ENCODE results near the gene MAML3.

The MAML3 gene

DNA sequence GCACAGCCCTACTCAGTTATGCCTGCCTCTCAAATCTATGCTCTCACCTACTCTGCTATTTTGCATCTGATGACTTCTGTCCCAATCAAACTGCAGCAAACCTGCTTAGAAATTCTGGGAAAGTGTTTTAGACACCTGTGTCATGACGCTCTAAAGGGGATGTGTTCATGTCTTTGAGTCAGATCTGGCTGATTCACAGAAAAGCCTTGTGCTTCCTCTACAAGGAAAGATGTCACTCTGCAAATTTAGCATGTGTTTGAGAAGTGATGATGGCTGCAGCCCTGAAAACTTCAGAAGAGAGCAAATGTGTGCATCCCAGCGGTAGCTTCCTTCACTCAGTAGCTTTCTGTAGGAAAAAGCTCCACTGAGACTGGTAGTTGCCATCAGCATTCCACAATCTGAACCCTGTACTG lies 253.0 kb downstream of the MAML3 start:
- no peak for DNase-seq (ENCODE audit: low read depth)

DNA sequence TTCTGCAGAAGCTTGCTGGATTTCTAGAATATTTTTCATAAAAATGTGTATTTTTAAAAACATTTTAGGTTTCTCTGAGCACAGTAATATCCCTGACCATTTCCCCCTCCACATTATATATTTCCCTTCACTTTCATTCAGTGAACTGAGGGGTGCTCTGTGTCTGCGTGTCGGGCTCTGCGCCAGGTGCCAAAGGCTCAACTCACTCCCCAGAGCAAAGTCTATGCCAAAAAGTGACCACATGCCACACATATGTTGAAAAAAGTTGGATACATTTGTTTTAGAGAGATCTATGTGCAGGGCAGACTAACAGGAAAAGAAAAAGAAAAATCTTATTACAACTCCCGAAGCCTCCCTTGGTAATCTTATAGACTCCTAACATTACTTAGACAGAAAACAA lies 254.6 kb downstream of the MAML3 start:
- DNase-seq (ENCODE audit: low read depth), result no peak

DNA sequence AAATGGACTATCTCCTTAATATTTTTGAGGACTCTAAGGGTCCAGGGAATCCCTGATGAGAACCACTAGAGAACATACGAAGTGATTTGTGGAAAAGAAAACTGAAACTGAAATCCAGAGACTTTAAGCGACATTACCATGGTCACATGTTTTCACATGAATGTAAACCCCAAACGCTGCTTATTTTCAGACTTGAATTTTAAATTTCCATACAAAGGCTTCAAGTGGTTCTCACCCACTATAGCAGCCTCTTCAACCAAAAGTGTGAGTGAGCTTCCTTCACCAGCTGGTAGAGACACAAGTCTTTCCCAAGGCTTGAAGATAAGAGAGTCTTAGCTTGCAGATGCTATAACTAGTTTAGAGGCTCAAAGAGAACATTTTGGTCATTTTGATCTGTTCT lies 255.7 kb downstream of the MAML3 start:
- no peak for DNase-seq (ENCODE audit: low read depth)

DNA sequence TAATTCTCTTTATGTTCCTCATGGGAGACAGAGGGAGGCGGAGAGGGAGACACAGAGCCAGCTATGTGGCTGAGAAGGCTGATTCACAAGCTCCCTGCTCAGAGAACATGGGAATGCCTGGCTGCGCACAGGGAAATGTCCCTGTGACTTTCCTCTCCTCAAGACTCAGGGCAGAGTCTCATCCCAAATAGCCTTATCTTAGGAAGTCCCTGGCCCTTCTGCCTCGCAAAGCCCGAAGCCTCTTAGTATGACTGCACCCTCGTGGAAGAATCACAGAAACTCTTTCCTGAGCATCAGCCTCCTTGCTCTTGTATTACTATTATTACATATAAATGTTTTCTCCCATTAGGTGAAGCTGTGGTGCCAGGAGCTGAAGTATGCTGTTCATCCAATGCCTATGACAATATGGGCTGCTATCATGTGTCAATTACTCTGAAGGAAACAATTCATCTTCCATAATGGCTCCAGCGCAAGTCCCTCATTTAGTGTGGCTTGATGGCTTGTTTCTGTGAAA lies 257.8 kb downstream of the MAML3 start:
- DNase-seq (ENCODE audit: low read depth), result no peak

DNA sequence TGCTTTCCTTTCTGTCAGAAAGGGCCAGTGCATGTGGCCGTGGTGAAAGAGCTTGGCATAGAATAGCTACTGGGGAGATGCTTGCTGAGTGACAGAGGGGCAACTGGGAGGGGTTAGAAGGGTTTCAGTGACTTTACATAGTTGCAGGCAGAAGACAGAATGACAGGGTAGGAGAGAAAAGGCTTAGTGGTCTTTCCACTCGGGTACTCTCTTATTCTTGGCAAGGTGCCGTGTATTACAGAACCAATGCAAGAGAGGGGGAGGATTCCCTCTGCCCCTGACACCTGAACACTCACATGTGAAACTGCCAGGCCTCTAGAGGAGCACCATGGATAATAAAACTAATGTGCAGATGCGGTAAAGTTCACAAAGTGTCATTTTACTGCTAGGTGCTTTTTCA lies 260.2 kb downstream of the MAML3 start:
- DNase-seq (ENCODE audit: low read depth), result no peak

DNA sequence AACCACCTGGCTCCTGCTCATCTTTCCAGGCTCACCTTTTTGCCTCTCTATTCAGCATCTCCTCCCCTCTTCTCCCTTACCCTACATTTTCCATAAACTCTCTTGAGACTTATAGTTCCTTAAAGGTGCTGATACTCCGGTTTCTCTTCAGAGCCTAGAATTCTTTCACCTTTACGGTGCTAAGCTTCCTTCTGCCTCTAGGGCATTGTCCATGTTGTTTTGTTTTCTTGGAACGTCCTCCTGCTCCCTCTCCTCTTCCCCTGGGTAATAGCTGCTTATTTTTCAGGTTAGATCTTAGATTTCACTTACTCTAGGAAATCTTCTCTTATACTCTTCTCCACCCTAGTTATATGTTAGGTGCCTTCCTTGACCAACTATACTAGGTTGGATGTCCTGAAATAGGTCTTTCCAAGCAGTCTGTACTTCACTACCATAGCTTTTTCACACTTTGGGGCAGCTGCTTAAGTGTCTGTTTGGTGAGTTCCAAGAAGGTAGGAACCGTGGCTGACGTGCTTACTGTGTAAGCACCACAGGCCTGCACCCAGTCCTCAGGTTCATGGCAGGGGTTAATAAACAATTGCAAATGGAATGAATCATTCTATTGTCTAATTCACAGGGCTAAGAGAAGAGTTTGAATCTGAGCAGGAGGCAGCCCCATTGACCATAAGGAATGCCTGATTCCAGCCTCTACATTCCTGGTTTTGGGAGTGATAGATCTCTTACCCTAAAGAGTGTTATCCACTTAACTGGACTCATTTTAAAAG lies 260.8 kb downstream of the MAML3 start:
- DNase-seq (ENCODE audit: low read depth), result no peak

DNA sequence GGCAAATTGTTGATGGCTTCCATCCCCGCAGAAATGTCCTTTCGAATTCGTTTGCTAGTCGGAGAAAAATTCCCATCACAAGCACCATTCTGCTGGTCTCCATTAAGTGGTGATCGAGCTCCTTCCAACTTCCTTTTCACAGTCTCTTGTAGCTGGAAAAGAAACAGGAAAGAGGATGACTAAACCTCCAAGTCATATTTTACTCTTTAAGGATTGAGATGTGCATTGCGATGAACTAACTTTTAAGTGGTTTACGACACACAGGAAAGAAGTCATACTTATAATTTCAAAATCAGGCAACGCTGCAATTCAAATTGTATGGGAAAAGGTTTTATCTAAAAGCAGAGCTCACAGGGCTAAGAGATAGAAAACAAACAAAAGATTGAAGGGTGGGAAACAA lies 263.2 kb downstream of the MAML3 start:
- no peak for DNase-seq (ENCODE audit: low read depth)

DNA sequence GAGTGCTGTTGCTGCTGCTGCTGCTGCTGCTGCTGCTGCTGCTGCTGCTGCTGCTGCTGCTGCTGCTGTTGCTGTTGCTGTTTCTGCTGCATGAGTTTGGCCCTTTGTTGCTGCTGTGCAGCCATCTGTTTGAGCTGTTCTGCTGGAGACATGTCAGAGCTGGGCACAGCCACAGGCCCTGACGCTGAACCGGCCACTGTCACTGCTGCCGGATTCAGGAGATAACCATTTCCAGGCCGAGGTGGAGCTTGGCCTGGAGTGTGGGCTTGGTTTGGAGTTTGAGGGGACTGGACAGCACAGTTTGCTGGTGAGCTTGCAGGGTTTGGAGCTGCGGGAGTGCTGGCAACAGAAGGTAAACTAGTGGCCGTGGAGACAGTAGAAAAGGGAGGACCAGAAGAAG lies 264.1 kb downstream of the MAML3 start:
- no peak for DNase-seq (ENCODE audit: low read depth)

DNA sequence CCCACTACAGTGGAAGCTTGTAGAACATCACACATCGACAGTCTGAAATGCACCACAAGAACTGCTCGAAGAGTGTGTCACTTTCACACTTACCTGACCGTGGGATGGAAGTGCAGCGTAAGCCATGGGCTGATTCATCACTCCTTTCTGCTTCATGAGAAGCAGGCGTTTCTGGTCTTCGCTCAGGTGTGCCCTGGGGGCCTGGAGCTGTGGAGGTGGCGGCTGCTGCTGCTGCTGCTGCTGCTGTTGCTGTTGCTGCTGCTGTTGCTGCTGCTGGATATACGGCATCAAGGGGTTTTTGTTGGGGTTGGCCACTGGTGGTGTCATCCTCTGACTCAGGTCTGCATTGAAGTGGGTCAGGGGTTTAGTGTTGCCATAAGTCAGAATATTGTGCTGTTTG lies 264.7 kb downstream of the MAML3 start:
- DNase-seq (ENCODE audit: low read depth), result no peak

DNA sequence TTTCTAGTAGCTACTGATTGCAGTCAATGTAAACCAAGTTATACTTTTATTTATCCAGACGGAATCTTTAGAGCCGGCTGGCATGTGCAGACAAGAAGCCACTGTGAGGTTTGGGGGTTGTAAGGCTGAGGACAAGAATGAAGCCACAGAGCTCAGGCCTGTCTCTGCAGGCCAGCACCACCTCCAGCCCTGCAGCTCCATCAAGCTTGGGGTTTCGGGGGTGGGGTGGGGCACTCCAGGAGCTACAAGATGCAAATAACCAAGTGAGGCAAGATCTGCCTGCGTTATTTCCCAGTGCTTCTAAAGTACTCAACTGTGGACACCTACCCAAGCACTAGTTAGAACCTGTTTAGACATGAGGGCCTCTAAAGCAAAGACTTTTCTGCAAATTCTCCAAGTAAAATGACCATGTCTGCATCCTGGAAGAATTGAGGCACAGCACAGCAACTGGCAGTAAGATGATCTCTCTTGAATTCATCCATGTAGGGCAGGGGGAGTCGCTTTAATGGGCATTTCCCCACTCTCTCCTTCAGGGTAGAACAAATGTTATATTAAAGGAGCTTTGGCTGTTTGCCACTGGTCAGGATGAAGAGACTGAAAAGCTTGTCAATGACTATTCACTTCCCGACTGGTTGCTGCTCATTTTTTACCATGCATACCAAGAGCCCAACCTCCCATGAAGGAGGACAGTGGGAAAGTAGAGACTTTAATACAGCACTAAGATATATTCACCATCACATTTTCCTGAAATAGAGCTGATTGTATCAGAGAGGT lies 265.8 kb downstream of the MAML3 start:
- DNase-seq (ENCODE audit: low read depth), result no peak

DNA sequence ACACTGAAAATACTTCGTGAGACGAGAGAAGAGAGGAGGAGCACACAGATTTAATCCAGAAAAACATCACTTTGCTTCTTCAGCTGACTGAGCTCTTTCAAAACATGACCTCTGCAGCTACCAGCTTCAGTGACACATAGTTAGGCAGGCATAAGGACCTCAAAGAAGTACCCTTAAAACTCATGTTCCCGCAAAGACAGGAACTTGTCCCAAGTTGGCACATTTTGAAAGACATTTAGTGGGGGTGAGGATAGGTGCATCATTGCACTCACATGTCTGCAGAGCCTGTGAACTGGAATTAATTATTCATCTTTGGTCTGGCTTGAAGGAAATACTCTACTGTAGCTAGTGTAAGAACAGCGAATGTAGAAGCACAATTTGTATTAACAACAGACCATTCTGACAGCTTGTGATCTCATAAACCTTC lies 266.6 kb downstream of the MAML3 start:
- no peak for DNase-seq (ENCODE audit: low read depth)

DNA sequence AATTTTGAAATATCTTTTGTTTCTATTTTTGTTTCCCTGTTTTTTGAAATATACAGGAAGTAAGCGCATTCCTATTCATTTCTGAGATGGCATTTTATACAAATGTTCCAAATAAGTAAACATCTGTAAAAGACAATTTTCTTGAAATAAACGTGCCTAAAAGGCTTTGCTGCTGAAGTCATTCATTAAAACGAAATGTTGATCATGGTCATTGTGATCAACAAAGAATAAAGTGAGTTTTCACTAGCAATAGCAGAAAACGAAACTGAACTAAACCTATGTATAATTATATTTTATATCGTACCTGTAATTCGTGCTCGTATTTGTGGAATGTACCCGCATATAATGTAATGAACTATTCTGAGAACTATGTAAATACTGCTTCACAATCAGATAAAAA lies 267.2 kb downstream of the MAML3 start:
- DNase-seq (ENCODE audit: low read depth), result no peak

DNA sequence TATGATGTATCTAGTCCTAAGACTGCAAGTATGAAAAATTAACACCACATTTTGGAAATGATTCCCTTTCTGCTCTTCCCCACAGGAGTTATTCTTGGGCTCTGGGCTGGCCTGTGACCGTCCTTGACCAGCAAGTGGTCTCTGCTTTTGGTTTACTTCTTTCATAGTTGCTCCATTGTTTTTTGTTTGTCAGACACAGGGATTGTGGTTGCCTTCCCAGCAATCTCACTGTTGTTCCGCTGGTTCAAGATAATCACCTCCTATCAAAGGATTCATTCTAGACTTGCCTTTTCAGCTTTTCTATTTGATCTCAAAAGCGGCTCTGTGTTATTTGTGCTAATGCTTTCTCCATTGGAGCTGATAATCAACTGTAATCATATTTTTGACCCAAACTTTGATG lies 269.5 kb downstream of the MAML3 start:
- DNase-seq (ENCODE audit: low read depth), result no peak

DNA sequence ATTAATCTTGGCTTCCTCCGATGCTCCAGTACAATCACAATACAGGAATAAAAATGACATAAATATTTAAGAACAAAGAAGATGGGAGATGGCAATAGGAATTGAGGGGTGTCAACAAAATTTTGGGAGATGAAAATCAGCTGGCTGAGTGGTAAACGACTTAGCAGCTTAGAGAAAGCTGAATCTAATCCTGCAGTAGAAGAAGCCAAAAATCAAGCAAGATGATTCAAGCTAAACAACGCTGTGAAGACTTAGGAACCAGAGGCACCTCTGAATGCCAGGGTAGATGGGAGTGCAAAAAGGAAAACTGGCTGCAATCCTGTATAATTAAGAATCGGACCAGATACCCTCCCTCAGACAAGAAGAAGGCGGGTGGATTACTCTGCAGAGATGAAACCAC lies 273.1 kb downstream of the MAML3 start:
- no peak for DNase-seq (ENCODE audit: low read depth)

DNA sequence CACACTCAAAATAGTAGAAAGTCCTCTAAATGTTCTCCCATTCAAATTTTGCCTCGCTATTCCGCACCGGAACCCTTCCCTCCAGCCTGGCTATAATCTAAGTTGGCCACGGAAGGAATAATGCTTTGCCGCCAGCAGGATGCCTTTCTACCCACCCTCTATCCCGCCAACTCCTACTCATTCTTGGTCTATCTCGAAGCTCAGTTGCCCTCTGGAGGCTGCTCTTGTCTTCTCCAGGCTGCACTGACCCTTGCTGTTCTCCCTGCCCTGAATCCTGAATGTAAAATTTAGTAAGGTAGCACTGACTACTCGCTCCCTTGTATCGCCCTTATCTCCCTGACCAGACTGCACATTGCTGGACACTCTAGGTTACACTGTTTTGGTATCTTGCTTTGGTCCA lies 275.9 kb downstream of the MAML3 start:
- no peak for DNase-seq (ENCODE audit: low read depth)

DNA sequence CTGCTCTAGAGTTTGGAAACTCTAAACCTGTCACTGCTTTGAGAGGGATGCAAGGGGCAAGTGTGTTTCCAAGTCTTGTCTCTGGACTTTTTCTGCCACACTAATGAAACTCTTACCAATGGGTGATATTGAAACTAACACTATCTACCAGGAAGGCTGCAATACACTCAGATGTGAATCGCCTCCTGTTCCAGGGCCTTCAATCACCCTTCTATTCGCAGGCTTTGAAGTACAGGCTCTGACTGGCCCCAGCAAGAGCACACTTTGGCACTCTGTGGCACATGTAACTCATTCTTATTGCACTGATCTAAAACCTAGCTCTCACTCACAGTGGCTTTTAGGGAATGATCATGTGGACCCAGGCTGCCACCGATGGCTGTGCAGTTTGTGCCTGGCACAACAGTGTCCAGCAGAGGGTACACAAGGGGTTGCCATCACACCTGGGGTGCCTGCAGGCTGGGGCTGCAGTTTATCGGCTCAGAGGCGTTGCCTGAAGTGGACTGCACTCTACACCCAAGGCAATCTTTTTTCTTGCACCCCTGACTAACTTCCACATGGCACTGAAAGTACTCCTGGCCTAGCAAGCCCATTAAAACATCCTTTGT lies 277.5 kb downstream of the MAML3 start:
- DNase-seq (ENCODE audit: low read depth), result no peak

DNA sequence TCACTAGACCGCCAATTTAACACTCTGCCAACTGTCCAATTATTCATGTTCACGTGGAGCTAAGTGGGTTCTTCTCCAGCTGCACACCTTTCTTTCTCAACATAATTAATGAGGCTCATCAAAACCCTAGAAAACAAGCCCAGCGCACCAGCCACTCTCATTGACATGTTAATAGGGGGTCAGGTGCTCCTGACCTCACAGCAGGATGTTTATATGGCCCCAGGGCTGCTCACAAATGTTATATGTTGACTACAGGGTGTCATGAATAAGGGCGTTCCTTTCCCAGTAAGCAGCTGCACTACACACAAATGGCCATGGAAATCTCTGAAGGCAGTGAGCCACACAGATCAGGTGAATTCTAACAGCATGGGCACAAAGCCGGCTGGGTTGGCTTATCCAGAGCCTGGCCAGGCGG lies 278.6 kb downstream of the MAML3 start:
- no peak for DNase-seq (ENCODE audit: low read depth)

DNA sequence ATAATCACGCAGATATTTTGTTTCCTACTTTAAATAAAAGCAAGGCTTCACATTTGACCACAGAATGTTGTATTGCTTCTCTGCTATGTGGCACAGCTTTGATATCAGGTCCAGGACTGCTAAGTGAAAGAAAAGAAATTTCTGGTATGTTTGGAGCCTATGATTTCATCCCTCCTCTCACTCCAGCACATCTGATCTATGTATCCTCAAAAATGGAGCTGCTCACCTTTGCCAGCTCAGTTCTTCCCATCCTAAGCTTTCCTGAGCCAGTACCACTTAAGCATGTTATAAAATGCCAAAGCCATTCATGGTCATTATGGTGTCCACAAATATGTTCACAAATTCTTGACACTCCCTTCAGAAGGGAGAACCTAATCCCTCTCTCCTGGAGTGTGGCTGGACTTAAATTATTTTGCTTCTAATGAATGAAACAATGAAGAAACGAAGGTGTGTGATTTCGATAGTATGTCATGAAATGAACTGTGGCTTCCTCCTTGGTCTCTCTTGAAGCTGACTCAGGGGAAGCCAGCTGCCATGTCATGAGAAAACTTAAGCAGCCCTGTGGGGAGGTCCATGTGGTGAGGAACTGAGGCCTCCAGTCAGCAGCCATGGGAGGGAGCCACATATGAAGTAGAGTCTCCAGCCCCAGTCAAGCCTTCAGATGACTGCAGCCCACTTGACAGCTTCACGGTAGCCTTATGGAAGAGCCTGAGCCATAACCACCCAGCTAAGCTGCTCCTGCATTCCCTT lies 280.7 kb downstream of the MAML3 start:
- no peak for DNase-seq (ENCODE audit: low read depth)

DNA sequence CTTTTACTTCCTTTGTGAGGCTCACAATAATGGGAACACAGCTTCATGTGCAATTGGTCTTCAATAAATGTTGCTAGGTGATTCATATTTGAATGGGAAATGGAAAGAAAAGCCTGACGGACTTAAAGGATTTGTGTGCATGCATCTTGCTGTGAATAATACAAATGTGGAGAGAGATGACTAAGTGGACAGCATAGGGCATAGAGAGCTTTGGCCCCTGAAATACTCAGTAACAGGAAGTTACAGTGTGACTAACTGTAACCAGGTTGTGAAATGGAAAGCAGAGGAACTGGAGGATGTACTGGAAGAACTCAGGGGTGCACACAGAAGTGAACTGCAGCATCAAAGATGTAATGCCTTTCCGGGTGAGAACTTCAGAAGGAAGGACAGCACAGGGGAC lies 281.7 kb downstream of the MAML3 start:
- no peak for DNase-seq (ENCODE audit: low read depth)

DNA sequence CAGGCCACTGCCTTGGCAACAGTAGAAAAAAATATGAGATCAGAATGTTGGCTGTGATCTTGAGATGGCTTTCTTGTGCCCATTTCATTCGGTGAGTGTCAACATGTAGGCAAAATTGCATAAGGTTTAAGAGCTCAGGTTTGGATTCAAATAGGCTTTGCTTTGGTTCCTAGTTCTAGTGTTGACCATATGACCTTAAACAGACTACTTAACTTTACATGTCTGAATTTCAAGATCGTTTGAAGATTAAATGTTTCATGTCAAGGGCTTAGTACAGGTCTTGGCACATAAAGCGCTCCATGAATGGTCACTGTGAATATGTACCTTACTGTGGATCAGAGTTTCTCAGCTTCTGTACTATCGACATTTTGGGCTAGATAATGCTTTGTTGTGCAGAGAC lies 284.2 kb downstream of the MAML3 start:
- DNase-seq (ENCODE audit: low read depth), result no peak

DNA sequence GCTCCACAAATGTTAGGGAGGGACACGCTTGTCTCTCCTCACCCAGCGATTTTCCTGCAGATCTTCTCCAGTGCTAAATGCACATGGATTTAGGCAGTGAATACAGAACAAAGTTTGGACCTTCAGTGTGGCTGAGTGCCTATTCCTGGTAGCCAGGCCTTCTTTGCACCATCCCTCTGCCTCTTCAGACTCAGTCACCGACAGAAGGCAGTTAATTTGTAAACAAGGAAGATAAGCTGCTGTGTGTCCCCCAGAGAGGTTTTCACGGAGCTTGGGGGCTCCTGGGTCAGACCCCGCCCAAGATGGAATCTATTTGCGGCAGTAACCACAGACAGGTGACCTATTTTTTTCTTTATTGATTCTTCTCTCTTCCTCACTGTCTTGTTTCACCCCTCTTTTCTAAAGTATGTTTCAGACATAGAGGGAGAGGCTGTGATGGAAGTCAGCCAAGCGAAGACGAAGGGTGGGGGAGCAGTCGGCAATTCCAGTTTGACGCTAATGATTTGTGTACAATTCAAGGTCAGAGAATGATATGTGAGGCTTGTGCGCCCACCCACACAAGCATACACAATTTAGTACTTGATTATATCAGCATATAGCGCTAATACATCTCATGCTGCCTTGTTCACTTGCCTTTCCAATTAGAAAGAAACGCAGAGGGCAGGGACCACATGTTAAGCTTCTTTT lies 287.6 kb downstream of the MAML3 start:
- DNase-seq (ENCODE audit: low read depth), result no peak

DNA sequence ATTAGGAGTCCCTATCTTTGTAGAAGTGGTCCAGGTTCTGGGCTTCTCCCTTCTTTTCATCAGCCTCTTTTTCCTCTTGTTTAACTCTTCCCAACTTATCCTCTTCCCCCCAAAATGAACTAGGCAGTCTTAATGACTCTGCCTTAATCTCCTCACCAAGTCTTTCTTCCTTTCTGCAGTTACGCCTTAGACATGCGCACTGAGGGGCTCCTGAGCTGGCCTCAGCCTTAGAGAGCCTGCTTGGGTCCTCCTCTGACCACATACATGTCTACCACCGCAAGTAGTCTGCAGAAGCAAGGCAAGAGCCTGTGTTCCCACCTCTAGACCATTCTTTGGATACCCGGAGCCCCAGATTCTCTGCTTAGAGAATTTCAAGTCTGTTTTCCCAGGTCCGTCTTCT lies 288.4 kb downstream of the MAML3 start:
- DNase-seq (ENCODE audit: low read depth), result no peak
